Measurements from ENCODE around the gene COX5B.
"Not testable (repeated sequence)": the region's sequence is repeated elsewhere in the genome, so short reads cannot be mapped to it uniquely, and the experiment has no call there.

COX5B gene

DNA sequence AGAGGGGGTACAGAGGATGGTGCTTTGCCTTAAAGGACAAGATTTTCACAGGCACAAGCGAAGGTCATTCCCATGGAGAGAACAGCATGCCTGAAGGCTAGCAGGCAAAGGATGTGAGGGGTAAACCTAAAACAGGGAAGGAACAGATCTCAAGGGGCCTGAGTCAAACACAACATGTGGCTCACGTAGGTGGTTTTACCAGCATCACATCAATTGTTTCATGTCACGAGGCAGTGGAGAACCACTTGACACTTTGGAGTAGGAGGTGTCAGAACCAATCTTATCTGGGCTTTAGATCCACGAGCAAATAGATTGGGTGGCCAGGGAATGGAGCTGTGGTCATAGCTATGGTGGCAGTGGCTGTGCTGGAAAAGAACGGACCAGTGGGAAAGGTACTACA lies 8.4 kb downstream of the COX5B start:
- DNase-seq (ENCODE audit: low read depth) = no peak

DNA sequence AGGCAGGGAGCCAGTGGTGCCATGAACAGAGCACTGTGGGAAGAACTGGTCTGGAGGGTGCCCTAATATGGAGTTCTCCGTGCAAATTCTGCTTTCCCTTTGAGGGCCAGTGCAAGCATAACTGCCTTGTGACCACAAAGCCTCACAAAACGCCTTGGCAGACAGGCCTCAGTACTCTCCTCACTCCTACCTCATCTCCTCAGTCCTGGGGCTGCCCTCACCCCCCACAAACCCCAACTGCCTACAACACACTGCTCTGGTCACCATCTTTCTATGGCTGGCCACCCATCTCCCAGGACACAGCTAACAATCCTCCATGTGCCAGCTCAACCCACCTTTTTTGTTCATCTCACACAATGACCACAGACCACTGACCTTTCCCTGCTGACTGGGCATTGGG lies 8.9 kb downstream of the COX5B start:
- DNase-seq (ENCODE audit: low read depth) = no peak

DNA sequence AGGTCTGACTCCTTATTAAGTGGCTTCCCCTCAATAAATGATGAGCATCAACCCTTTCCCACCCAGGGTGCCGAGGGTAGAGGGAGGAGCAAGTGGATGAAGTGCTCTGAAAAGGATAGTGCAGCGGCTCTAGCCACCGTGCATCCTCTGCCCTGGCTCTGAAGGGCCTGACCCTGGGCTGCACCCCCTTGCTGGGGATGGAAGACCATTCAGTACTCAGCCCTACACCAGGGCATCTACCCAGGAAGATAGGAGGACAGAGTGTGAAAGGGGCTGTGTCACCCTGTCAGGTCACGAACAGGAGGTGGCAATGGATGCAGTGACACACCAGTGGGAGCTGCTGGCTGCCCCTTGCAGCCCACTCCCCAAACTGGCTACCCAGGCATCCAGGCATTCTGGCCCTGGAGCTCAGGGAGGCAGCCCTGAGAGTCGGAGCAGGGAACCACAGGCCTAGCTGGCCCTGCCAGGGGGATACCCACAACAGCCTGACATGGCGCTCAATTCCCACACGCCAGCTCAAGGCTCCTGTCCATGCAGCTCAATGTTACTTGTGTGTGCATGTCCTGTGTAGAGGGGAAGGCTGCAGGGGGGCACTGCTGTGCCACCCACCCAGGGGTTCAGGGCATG lies 10.4 kb downstream of the COX5B start:
- no peak for DNase-seq (ENCODE audit: low read depth)

GRCh38 chr2:97656905-97657587 lies 11.2 kb downstream of the COX5B start:
- no peak for DNase-seq (ENCODE audit: low read depth)

DNA sequence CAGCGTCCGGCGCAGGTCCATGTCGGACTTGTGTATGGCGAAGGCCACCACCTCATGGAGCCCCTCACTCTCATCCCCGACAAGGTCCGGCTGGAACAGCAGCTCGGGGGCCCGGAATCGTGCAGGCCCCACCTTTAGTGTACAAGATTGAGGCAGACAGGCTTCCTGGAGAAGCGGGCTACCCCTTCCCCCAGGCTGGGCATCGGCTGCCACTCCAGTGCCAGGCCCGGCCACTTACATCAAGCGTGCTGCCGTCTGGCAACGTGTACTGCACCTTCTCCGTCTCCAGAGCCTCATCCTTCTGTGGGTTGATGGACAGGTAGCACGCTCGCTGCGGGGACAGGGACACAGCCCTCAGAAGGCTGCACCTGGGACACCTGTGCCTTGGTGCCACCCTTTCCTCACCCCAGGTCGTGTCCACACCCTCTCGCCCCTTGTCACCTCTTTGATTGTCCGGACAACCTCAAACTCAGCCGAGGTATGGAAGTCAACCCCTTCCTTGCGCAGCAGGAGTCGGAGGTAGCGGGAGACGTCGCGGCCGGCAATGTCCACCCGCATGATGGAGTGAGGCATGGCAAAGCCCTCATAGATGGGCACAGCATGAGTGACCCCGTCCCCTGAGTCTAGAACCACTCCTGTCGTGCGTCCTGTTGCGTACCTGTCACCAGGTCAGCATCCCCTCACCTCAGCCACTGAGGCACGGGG lies 12.3 kb downstream of the COX5B start:
- DNase-seq (ENCODE audit: low read depth) = no peak

DNA sequence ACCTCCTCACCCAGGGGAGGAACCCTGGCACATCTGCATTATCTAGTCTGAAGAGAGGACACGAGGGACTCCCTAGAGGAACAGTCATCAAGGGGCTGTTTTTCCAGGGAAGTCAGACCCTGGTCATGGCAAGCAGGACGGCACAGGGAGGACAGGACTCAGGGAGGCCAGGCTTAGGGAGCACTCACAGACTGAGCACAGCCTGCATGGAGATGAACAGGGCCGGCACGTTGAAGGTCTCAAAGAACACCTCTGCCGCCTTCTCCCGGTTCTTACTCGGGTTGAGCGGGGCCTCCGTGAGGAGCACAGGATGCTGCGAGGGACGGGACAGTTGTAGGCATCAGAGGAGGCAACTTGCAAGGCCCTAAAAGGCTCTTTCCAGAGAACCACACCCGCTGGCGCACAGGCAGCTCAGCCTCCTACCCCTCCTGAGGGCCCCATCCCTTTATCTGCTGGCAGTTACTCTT lies 12.9 kb downstream of the COX5B start:
- no peak for DNase-seq (ENCODE audit: low read depth)

GRCh38 chr2:97659256-97660043 lies 13.6 kb downstream of the COX5B start:
- no peak for DNase-seq (ENCODE audit: low read depth)

DNA sequence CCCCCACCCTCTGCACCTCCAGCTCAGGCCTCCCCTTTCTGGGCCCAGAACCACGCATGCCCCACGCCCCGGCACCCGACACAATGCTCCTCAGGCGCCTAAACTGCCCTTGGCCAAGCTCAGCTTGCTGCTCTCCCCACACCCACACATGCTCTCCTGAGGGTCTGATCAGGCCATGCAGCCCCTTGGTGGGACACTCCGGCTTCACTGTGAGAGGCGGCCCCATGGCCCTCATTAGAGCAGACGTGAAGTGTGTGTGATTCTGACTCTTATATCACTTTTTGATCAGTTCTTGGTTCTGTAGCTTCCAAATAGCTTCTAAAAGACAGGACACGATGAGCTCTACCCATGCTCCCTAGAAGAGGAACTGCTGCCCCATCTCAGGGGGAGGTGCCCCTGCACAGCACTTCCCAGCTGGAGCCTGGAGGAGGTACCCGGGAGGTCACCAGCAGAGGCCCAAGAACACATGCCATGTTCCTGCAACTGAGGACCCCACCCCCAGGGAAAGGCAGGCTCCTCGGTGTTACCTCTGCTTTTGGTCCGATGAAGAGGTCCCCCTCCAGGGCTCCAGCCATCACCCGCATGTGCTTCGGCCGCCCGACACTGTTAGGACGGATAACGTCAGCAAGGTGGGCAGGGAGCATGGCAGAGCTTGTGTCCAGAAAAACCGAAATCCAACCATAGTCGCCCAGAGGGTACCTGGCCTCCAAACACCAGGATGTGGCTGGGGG lies 14.3 kb downstream of the COX5B start:
- DNase-seq (ENCODE audit: low read depth) = no peak

- DNase-seq (ENCODE audit: low read depth) = no peak
Measured at GRCh38 chr2:97660775-97661389, 15.0 kb downstream of the COX5B start.

DNA sequence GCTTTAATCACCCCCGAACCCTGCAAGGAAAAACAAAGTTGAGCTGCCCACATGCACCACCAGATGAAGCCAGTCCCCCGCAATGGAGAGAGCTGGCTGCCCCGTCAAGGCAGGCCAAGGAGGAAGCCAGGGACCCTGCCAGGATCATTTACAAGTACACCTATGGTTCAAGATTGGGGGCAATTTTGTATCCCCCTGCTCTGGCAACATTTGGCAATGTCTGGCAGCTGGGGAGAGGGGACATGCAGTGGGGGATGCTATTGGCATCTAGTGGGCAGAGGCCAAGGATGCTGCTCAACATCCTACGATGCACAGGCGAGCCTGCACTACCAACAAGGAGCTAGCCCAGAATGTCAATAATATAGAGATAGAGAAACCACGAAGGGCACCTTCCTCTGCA lies 16.1 kb downstream of the COX5B start:
- no peak for DNase-seq (ENCODE audit: low read depth)

- no peak for DNase-seq (ENCODE audit: low read depth)
Measured at GRCh38 chr2:97662386-97662894, 16.6 kb downstream of the COX5B start.

GRCh38 chr2:97662895-97663625 lies 17.2 kb downstream of the COX5B start:
- peak; percentile 42 for DNase-seq (ENCODE audit: low read depth)

GRCh38 chr2:97663626-97663961 lies 17.7 kb downstream of the COX5B start:
- no peak for DNase-seq (ENCODE audit: low read depth)

- DNase-seq (ENCODE audit: low read depth) = peak; percentile 96
Measured at GRCh38 chr2:97663962-97664635, 18.2 kb downstream of the COX5B start, which contains the start of gene ACTR1B. TSS of gene ACTR1B (minus strand) at chr2:97664044. CDS start at chr2:97663890, 154 bp downstream.

DNA sequence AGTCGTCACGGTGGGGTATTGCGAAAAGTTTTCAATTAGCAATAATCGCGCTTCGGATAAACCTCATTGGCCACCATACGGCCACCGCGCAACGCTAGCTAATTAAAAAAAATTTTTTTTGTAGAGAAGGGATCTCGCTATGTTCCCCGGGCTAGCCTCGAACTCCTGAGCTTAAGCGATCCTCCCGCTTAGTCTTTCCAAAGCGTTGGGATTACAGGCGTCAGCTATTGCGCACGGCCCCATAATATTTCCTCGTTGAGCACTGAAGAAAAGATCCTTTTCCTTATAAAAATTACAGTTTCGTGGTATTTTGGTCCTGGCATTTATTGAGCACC lies 18.7 kb downstream of the COX5B start:
- DNase-seq (ENCODE audit: low read depth) = no peak

DNA sequence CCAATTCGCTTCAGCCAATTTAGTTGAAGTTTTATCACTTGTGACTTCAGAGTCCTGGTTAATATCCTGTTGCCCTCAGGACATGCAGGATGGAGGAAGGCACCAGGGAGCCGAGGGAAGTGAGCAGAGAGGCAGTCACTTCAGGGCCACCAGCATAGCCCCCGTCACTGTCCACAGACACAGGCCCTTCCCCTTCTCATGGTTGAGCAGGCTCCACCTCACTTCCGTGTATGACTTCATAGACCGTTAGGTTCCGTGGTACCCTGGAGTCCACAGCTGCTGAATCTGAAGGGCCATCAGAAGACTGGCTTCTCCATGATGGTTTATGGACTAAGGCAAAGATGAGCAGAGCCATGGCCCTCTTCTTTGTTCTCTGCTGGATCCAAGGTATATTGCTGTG lies 23.6 kb downstream of the COX5B start, which contains the start of gene C2orf92:
Gene C2orf92, plus strand, starts transcription at position 266 of the 400 bp plus-strand sequence. Its CDS starts 76 bp downstream, at position 342.
- DNase-seq (ENCODE audit: low read depth) = no peak

- DNase-seq (ENCODE audit: low read depth) = no peak
Measured at GRCh38 chr2:97670471-97670870, 24.6 kb downstream of the COX5B start.

- no peak for DNase-seq (ENCODE audit: low read depth)
Measured at GRCh38 chr2:97671526-97671925, 25.7 kb downstream of the COX5B start.

DNA sequence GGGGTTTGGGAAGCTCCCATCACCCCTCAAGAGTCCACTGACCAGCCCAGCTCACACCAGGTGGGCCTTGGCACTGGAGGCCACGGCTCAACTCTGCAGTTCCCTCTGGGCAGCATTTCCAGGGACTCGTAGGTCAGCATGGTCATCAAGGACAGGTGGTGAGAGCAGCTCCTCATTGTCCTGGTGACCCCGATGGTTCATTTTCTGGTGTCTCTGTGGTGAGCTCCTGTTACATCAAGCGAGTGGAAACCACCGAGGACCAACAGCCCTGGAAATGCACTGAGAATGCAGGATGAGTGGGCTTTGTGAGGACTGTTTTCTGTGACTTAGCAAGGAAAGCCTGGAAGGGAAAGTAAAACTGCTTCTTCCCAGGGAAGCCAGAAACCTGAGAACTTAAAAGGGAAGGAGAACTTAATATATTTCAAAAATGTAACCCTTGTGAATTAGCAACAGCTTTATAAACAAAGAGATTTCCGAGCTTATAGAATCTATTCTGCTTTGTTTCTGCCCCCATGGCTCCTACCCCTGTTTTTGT lies 26.8 kb downstream of the COX5B start:
- DNase-seq (ENCODE audit: low read depth) = not testable (repeated sequence)

All from activated T-helper 1 cell treated with Interleukin-2 at 50 U/mL for 16 hours (primary cell).